Measurements from ENCODE around the gene ZFAND6.
"Not testable (repeated sequence)": the region's sequence is repeated elsewhere in the genome, so short reads cannot be mapped to it uniquely, and the experiment has no call there.

The ZFAND6 gene

GRCh38 chr15:80058851-80059785 is at the start of gene ZFAND6:
TSS of gene ZFAND6 (plus strand) at chr15:80059676. CDS start at chr15:80120345, 60,669 bp downstream.
- peak; percentile 95 for DNase-seq

GRCh38 chr15:80010131-80010673 is 49.3 kb upstream of the ZFAND6 start:
- DNase-seq, result no peak

- not testable (repeated sequence) for DNase-seq
Measured at GRCh38 chr15:80011041-80011523, 48.4 kb upstream of the ZFAND6 start.

GRCh38 chr15:80011596-80011995 is 47.9 kb upstream of the ZFAND6 start:
- DNase-seq, result no peak

- no peak for DNase-seq
Measured at GRCh38 chr15:80012060-80012726, 47.3 kb upstream of the ZFAND6 start.

GRCh38 chr15:80014186-80014585 is 45.3 kb upstream of the ZFAND6 start:
- DNase-seq, result not testable (repeated sequence)

- no peak for DNase-seq
Measured at GRCh38 chr15:80015156-80015555, 44.3 kb upstream of the ZFAND6 start.

GRCh38 chr15:80016506-80016905 is 43.0 kb upstream of the ZFAND6 start:
- DNase-seq, result not testable (repeated sequence)

- DNase-seq, result not testable (repeated sequence)
Measured at GRCh38 chr15:80017139-80017538, 42.3 kb upstream of the ZFAND6 start.

GRCh38 chr15:80019168-80019745 is 40.2 kb upstream of the ZFAND6 start:
- DNase-seq, result no peak

GRCh38 chr15:80020149-80020548 is 39.3 kb upstream of the ZFAND6 start:
- not testable (repeated sequence) for DNase-seq

GRCh38 chr15:80020731-80021130 is 38.7 kb upstream of the ZFAND6 start:
- DNase-seq, result no peak

- no peak for DNase-seq
Measured at GRCh38 chr15:80026310-80026709, 33.2 kb upstream of the ZFAND6 start.

GRCh38 chr15:80026754-80027153 is 32.7 kb upstream of the ZFAND6 start:
- DNase-seq, result no peak

GRCh38 chr15:80028937-80029336 is 30.5 kb upstream of the ZFAND6 start:
- no peak for DNase-seq

- DNase-seq, result no peak
Measured at GRCh38 chr15:80031841-80032240, 27.6 kb upstream of the ZFAND6 start.

GRCh38 chr15:80034629-80035028 is 24.8 kb upstream of the ZFAND6 start:
- no peak for DNase-seq

GRCh38 chr15:80036071-80036470 is 23.4 kb upstream of the ZFAND6 start:
- DNase-seq, result no peak

- no peak for DNase-seq
Measured at GRCh38 chr15:80041494-80042253, 17.8 kb upstream of the ZFAND6 start.

- no peak for DNase-seq
Measured at GRCh38 chr15:80042568-80042967, 16.9 kb upstream of the ZFAND6 start.

GRCh38 chr15:80045219-80045618 is 14.3 kb upstream of the ZFAND6 start:
- not testable (repeated sequence) for DNase-seq

GRCh38 chr15:80049046-80049445 is 10.4 kb upstream of the ZFAND6 start:
- DNase-seq, result no peak

Measured in CD4-positive, alpha-beta T cell treated with Interleukin-17A for 1 hour (primary cell).